HG02840 (cell line): ENCODE data around the gene ZP2.
"Not testable (repeated sequence)": the region's sequence is repeated elsewhere in the genome, so short reads cannot be mapped to it uniquely, and the experiment has no call there.

Experiments used
- ATAC-seq: cut with Tn5 transposase; IDR thresholded peaks from one replicate; pipeline ENCODE4 v1.9.1; 2021; ENCODE audit warnings: mild to moderate bottlenecking, moderate library complexity, moderate number of reproducible peaks; ENCODE audit not compliant: unreplicated experiment, low FRiP score

Gene ZP2

GRCh38 chr16:21153124-21153729 is 58.1 kb downstream of the ZP2 start:
- not testable (repeated sequence) for ATAC-seq

- not testable (repeated sequence) for ATAC-seq
Measured at GRCh38 chr16:21152160-21153030, 59.0 kb downstream of the ZP2 start.

GRCh38 chr16:21150375-21151001 is 60.9 kb downstream of the ZP2 start, which contains the start of gene DNAH3:
Gene DNAH3 (minus strand): TSS chr16:21150846. CDS start chr16:21150319, 527 bp downstream.
- no peak for ATAC-seq
